Measurements from ENCODE around the gene KRT17. TPM values are rescaled to one million over a fixed set of nuclear protein-coding genes. Genes with fewer than 3 reads are reported as not detected.
"Not testable (repeated sequence)": the region's sequence is repeated elsewhere in the genome, so short reads cannot be mapped to it uniquely, and the experiment has no call there.

KRT17 gene
- total RNA-seq, 1 experiment from 2014 or later: 6.9 TPM

DNA sequence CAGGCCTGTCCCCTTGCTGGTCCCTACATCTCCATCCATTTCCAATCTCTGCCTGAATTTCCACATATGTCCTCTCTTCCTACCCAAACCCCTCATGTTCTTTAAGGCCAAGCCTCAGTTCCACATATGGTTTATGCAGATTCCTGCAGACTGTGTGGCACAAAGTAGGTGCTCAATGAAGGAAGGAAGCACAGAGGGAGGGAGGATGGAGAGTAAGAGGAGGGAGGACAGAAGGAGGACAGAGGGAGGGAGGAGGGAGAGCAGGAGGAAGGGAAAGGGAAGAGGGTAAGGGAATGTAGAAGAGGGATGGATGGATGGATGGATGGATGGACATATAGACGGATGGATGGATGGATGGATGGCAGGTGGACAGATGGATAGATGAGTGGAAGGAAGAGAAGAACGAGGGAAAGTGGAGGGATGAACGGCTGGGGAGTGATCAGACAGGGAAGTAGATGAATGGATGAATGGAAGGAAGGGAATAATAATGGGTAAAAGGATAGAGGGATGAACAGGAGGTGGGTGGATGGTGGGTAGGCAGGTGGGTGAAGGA lies 29.9 kb downstream of the KRT17 start:
- no peak for DNase-seq (ENCODE audit: low read depth)

DNA sequence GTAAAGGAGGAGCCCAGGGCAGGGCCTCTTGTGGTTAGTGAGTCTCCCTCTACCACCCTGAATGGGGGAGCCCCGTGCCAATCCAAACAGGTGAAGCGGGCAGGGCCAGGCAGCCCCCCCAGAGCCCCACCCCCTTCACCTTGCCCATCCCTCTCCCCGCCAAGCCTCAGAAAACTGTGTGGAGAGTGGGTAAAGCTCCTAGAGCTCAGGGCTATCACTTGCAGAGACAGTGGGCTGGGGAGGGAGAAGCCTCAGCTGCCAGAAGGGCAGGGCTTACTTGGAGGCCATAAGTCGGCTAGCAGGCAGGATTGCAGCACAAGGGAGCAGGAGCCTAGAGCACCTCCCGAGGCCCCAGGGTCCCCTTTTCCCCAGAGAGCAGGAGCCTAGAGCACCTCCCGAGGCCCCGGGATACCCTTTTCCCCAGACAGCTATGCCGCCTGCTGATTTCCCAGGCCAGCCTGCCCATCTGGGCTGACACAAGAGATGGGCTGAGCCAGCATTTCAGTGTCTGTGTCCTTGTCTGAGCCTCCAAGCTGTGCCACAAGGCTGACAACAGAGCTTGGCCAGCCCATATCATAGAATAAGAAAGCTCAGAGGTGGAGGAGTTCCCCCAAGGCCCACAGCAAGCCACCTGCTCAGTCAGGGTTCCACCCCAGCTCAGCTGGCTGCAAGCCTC lies 30.9 kb downstream of the KRT17 start:
- no peak for DNase-seq (ENCODE audit: low read depth)

DNA sequence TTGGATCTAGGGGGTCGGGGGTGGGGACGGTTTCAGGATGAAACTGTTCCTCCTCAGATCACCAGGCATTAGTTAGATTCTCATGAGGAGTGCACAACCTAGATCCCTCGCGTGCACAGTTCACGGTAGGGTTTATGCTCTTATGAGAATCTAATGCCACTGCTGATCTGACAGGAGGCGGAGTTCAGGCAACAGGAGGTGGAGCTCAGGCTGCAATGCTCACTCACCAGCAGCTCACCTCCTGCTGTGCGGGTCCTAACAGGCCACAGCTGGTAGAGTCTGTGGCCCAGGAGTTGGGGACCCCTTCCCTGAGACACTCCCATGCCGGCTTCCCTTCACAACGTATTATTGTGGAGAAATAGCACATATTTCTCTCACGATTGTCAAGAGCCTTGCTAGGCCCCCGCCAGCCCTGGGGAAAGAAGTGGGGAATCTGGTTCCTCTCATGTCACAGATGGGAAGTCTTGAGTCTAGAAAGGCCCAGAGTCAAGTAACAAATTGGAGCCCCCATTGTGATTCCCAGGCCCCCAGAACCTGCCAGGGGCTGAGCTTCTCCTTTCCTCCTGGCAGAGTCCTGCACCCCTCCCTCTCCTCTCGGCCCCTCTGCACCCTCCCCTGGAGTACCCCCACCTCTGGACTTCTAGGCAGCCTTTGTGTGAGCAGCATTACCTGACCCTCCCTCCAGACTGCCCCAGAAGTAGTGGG lies 31.6 kb downstream of the KRT17 start:
- DNase-seq (ENCODE audit: low read depth): no peak

DNA sequence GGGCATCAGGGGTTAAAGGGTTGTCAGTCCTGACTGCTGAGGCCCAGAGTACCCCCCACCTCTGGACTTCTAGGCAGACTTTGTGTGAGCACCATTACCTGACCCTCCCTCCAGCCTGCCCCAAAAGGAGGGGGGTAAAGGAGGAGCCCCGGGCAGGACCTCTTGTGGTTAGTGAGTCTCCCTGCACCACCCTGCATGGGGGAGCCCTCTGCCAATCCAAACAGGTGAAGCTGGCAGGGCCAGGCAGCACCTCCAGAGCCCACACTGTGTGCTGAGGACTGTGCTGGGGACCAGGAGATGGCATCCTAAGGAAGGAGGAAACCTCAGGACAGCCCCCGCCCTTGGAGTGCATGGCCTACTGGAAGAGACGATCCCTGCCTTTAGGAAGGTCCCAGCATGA lies 35.1 kb downstream of the KRT17 start:
- no peak for DNase-seq (ENCODE audit: low read depth)

DNA sequence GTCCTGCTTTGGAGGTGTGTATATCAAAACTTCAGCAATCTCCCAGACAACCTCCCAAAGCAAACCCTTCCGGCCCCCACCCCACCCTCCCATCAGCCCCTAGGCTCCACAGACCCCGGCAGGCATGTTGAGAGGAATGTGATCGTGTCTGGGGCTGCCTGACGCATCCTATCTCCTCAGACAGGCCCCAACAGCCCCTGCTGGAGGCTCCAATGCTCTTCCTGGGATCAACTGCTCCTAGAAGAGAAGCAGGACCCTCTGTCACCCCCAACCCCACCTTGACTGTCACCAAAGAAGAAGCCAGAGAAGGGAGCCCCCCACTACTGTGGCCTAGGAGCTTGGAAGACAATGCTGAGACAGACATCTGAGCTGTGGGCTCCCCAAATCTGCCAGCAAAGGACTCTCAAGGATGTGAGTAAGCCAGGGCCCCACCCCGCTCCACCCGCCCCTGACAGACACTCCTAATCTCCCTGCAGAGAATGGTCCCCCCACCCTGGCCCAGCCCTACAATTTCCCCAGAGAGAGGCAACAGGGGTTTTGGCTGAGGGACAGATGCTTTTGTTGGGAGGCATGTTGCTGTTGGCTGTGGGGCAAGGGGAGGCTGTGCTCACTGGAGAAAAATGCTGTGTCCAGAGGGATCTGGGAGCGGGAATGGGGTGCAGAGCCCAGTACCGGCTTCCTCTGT lies 36.1 kb downstream of the KRT17 start:
- no peak for DNase-seq (ENCODE audit: low read depth)

DNA sequence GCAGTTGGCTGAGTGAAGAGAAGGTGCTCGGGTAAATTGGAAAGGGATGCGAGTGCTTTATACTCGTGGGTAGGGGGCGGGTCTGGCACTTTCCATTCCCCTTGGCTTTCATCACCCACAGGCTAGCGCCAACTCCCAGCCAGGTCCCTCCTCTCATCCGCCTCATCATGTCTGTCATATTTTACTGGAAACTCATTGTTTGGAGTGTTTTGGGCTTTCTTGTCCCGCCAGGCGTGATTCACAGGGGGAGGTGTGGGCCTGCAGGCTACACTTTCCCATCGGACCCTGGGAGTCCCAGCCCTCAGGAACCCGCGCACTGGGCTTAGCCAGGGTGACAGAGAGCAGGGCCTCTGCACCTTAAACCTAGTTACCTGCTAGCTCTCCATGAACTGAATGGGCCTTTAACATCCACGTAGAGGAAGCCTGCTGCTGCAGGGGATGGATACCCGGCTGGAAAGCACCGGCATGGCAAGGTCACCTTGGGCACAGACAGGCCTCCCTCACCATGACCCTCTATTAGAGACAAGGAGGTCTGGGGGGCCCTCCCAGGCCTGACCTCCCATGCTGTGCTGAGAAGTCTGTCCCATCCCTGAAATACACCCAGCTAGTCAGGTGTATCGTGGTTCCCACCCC lies 37.4 kb downstream of the KRT17 start, which contains the start of gene KRT14:
KRT14 (minus strand) TSS at position 33 of the 633 bp plus-strand sequence. CDS start 61 bp downstream, outside the sequence.
- DNase-seq (ENCODE audit: low read depth): no peak

DNA sequence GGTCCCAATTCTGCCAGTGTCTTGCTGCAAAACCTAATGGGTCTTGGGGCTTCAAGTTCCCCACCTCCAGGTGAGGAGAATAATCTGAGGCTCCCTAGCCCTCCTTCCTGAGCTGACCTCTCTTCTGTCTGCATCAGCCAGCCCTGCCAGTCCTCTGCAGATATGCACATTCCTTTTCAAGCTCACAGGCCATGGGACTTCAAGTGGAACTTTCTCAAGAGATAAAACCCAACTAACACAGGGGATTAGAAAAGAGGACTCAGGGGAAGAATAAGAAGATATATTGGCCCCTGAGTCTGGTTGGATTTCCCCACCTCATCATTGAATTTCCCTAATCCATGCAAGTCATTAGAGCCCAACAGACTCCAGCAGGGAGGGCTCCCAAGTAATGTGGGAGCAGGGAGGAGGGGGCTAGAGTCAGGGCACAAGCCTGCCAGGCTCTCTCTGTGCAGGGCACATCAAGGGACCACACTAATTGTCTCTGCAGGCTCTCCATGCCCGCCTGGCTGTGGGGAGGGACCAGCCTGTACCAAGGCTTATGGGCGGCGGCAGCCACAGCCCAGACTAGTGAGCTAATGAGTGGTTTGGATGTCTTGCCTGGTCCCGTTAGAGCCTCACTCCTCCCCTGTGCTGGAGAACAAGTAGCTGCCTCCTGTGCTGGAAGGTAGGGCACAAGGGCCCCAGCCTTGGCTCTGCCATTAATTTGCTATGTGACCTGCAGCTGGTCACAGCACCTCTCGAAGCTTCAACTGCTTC lies 38.9 kb downstream of the KRT17 start:
- DNase-seq (ENCODE audit: low read depth): no peak

DNA sequence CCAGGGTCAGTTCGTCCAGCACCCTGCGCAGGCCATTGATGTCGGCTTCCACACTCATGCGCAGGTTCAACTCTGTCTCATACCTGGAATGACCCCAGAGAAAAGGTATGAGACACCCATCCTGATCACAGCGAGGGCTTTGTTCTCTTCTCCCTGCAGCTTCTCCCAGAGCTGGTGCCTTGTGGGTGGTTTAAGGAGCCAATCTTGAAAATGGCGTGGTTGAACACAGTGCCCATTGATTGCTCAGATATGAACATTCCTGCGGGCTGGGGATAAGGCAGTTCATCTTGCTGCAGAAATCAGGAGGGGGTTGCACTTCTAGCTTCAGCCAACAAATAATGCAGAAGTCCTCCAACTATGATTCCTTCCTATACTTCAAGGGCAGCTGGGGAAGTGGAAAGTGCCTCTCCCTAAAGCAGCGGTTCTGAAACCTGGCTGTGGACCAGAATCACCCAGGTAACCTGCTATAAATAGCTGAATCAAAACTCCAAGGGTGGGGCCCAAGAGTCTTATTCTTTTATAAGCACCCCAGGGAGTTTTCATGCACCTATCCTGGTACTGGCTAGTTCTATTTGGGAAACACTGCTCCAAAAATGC lies 39.9 kb downstream of the KRT17 start:
- DNase-seq (ENCODE audit: low read depth): not testable (repeated sequence)

DNA sequence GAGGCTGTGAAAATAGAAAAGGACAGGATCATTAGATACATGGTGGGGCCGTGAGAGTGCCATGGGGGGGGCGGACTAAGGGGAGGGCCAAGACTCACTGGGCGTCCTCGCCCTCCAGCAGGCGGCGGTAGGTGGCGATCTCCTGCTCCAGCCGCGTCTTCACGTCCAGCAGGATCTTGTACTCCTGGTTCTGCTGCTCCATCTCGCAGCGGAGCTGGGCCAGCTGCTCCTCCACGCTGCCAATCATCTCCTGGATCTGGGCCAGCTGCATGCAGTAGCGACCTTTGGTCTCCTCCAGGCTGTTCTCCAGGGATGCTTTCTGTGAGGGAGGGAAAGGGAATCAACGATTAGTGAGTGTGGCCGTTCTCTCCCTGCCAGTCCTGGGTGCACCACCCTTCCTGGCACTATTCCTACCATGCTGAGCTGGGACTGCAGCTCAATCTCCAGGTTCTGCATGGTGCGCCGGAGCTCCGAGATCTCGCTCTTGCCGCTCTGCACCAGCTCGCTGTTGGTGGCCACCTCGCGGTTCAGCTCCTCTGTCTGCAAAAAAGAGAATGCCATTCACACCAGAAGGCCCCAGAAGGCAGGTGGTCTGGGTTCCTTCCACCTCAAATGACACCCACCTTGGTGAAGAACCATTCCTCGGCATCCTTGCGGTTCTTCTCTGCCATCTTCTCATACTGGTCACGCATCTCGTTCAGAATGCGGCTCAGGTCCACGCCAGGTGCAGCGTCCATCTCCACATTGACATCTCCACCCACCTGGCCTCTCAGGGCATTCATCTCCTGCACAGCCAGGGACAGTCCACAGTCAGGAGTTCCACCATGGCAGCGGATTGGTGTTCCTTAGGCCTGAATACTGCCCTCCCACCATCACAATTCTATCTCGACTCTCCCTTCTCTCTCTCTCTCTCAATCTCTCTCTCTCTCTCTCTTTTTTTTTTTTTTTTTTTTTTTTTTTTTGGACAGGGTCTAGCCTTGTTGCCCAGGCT lies 40.9 kb downstream of the KRT17 start:
- DNase-seq (ENCODE audit: low read depth): peak; percentile 9

DNA sequence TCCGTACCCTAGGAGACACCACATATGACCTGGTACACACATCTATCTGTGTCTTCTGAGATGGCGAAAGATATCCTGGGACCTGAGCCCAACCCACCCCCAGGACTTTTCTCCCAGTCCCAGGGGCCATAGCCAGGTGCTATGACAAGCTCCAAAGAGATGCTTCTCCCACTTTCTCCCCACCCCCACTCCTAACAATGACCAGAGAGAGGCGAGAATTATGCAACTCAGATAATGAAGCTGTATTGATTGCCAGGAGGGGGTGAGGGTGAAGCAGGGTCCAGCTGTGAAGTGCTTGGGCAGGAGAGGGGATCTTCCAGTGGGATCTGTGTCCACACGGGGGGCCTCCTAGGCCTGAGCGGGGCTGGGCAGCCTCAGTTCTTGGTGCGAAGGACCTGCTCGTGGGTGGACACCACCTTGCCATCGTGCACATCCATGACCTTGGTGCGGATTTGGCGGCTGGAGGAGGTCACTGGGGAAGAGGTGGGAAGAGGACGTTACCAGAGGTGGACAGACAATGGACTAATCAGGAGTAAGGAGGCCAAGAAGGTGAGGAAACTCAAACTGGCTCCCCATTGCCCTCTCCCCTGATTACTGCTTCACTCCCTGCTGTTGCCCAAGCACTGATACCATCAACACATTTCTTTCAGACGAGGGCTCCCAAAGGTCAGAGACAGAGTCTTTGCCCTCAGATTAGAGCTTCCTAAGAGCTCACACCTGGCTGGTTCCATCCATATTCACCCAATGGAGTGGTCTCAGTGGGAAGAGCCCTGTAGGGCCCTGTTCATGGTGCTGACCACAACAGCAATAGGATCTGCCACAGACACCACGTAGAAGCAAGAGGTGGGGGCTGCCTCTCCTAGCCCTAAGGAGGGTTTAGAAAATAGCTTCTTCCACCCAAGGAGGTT lies 42.1 kb downstream of the KRT17 start:
- DNase-seq (ENCODE audit: low read depth): not testable (repeated sequence)

DNA sequence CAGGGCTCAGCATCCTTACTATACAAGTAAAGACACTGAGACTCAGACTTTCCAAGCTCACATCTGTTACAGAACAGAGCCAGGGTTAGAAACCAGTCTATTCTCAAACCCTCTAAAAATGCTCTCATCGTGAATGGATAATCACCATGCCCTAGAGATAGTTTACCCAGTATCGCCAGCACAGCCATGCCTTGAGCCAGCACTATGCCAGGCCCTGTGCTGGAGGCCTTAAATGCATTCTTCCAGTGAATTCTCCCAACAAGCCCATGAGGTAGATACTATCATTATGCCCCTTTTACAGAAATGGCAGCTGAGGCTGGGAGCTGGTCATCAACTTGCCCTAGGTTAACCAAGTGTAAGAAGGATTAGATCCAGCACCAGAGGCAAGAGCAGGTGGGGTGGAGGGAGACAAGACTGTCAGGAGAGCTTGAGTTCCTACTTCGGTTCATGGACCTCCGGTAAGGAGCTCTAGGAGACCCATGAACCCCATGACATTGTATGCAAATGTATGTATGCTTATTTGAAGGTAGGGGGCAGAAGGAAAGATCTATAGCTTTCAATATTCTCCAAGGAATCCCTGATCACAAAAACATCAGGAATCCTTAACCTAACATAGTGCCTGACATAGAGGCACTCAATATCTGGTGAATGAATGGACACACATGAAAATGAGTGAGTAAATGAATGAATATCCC lies 42.9 kb downstream of the KRT17 start:
- DNase-seq (ENCODE audit: low read depth): no peak

DNA sequence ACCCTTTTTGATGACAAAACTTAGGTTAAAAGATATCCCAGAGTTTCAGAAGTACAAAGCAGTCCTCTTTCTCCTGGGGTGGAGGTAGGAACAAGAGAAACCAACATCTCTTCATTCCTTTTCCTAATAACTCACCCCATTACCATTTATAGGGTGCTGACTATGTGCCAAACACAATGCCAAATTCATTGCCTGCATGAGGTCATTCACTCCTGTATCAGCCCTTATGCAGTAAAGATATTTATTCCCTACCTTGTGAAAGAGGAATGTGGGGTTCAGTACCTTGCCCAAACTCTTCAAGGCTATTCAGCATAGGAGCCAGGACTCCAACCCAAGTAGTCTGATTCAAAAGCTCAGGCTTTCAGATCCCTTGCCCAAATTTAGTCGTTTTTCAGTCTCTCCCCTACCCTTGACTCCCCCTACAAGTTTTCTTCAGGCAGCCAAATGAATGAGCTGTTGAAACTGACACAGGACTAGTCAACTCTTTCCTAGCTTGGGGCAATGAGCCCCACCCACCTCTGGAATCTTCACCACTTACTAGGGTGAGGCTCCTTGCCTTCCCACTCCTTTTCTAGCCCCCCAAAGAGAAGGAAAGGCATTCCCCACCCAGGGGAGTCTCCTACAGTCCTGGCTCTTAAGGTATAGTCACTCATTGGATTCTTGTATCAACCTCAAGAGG lies 43.5 kb downstream of the KRT17 start:
- DNase-seq (ENCODE audit: low read depth): no peak

DNA sequence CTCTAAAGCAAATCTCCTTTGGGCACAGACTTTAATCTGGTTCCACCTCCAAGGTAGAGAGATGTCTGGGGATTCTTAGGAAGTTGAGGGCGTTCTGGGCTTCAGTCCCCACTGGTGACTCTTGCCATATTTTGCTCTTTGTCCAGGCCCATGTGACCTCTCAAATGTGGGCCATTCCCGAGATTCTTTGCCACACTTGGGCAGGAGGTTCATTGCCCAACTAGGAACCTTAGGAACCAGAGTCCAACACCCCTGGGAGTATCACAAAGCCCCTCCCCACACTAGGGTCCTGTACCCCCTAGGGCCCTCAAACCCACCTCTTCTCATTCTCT lies 44.2 kb downstream of the KRT17 start:
- no peak for DNase-seq (ENCODE audit: low read depth)

DNA sequence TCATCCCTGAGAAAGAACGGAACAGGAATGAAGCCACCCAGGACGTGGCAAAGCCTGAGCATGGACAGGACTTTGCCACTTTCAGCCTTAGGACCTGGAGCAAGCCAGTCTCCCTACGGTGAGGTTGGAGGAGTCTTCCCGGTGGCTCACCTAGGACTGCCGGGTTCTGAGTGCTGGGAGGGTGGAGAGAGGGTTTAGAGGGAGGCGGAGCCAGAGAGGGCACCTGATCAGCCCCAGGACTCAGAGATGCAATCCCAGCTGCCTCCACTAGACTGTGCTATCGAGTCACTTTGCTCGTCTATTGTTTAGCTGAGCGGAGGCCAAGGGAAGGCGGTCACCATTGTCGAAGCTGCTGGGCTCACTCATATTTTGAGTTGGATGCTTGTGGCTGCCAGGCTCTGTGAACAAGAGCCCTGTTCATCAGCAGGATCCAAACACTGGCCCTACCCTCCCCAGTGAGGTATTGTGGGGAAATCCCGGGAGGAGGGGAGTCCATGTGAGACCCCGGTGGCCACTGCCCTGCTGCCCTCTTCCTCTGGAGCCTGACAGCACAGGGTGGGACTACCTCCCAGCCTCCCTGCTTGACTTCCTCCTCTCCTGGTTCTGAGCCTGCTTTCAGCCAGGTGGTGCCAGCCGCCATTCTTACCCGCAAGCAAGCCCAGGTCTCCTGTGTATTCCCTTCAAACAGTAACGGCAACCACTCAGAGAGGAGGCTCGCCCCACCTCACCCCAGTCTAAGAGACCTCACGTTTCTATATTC lies 44.7 kb downstream of the KRT17 start:
- DNase-seq (ENCODE audit: low read depth): peak; percentile 65

DNA sequence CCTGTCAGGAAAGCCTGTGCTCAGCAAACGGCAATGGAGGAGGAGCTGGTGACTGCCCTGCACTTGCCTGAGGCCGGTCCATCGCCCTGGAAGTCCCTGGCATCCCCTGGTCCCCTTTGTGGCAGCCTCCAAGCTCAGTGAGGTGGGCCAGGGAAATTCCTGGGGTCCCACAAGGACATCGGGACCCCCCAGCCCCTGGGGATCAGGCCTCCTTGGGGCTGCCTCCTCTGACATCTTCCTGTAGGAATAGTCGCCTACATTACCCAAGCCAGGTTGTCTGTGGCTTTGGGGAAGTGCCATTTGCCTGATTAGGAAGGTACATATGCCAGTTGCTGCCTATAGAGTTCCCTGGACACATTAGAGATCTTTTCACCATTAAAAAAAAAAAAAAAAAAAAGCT lies 45.4 kb downstream of the KRT17 start:
- no peak for DNase-seq (ENCODE audit: low read depth)

DNA sequence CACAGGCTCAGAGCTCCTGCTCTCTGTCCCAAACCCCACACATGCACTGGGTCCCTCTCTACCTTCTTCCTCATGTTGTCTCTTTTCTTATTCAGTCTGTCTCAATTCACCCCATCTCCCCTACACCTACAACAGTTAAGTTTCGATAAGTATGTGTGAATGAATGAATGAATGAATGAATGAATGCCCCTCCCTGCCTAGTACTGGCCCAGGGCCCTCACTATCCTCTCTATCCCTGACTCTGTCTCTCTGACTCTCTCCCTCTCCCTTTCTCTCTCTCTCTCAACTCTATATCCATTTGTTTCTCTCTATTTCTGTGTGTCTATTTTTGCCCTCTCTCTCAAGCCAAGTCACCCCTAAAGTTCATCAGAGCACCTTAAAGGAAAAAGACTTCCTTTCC lies 45.8 kb downstream of the KRT17 start:
- no peak for DNase-seq (ENCODE audit: low read depth)

DNA sequence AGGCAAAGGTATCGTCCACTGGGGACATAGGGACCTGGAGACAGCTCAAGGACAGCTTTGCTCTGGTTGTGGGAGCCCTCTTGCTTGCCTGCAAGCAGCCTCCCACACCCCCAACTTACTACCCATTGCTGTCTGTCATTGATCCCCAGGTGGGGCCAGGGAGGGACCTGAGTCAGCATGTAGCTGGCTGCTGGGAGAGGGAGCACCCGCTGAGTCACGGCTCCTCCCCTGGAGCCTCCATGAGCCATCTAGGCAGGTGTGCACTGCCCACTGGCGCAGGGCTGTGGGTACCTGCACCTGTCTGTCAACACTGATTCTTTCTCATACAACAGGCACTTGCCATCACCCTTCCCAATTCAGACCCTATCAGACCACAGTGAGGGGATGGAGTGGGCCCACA lies 47.6 kb downstream of the KRT17 start:
- DNase-seq (ENCODE audit: low read depth): not testable (repeated sequence)
